HCT116 (cell line): ENCODE data around the gene MMEL1.

Source experiments
- CTCF ChIP-seq, 3 experiments: fragments of 200-600 bp in 1 of 3; sonication (generic) in 1 of 3; IDR thresholded peaks in 2 of 3; conservative IDR thresholded peaks in 1 of 3; 2 replicates each; pipeline ENCODE4 v1.5.1; 2012 to 2017; ENCODE audit warnings: low read depth in 2 of 3, low read length in 2 of 3, antibody characterized with exemption in 1 of 3, borderline replicate concordance in 1 of 3, control low read depth in 1 of 3, mild to moderate bottlenecking in 1 of 3, mixed read lengths in 1 of 3, mixed run types in 1 of 3, moderate library complexity in 1 of 3; ENCODE audit not compliant: insufficient read depth in 1 of 3
- EZH2 ChIP-seq: fragments of 200-600 bp; sonication (generic); IDR thresholded peaks from 2 replicates; pipeline ENCODE4 v1.6.1; 2017; ENCODE audit warnings: antibody characterized with exemption, mixed run types
- MAX ChIP-seq: IDR thresholded peaks from 2 replicates; pipeline ENCODE4 v1.6.1; 2012
- POLR2A ChIP-seq: IDR thresholded peaks from 2 replicates; pipeline ENCODE4 v1.7.0; 2011; ENCODE audit warnings: borderline replicate concordance; ENCODE audit not compliant: insufficient read depth, insufficient read length; ENCODE audit errors: extremely low read depth
- RAD21 ChIP-seq: IDR thresholded peaks from 2 replicates; pipeline ENCODE4 v1.6.1; 2012; ENCODE audit warnings: low read depth, mild to moderate bottlenecking
- SIN3A ChIP-seq: IDR thresholded peaks from 2 replicates; pipeline ENCODE4 v1.6.1; 2012; ENCODE audit warnings: low read depth
- YY1 ChIP-seq: IDR thresholded peaks from 2 replicates; pipeline ENCODE4 v1.6.1; 2011; ENCODE audit warnings: low read length, low read depth, moderate library complexity, mild to moderate bottlenecking; ENCODE audit not compliant: insufficient replicate concordance; ENCODE audit errors: extremely low read depth

GRCh38 chr1:2580691-2581090, 52.1 kb downstream of the MMEL1 start:
- no peak for TF ChIP-seq EZH2
- no peak for TF ChIP-seq POLR2A
- no peak for TF ChIP-seq CTCF (IDR thresholded peaks at IDR 0.05 in 2 of 3, conservative IDR thresholded peaks at IDR 0.05 in 1 of 3; ENCODE audit: borderline replicate concordance in 1 of 3, insufficient read depth in 1 of 3, low read depth in 2 of 3, low read length in 2 of 3)
- TF ChIP-seq SIN3A, result no peak
- TF ChIP-seq YY1, result no peak
- TF ChIP-seq RAD21, result no peak
- no peak for TF ChIP-seq MAX
